ENCODE data around the gene LILRB3. TPM values are rescaled to one million over a fixed set of nuclear protein-coding genes. Genes with fewer than 3 reads are reported as not detected.

The LILRB3 gene
- total RNA-seq, 4 donors from 2014 or later = 3.0 to 5.3 TPM; not detected in 2

- no peaks in the 10 kb centered on the region for H3K9me3 ChIP-seq
- H3K4me1 ChIP-seq = peaks cover 0 to 10% of the 10 kb centered on the region in 2 donors
- H3K36me3 ChIP-seq = no peaks in the 10 kb centered on the region
- H3K27ac ChIP-seq = no peak overlapping the region
- TF ChIP-seq CTCF (IDR thresholded peaks at IDR 0.05) (no peak), POLR2A (IDR thresholded peaks at IDR 0.05) (no peak)
- H3K27me3 ChIP-seq = no peaks in the 10 kb centered on the region
- intact Hi-C loops (cut with DNase I; ENCODE audit: low total_unique reads) = no loop called here
- DNase-seq = no peak
- no peak overlapping the region for H3K4me3 ChIP-seq
Measured at GRCh38 chr19:54211235-54211634, 11.6 kb downstream of the LILRB3 start.

- peak overlapping the region; percentile 63 to 74 for H3K27ac ChIP-seq
- no peak overlapping the region for H3K4me3 ChIP-seq
- intact Hi-C loops (cut with DNase I; ENCODE audit: low total_unique reads) = no loop called here
- no peaks in the 10 kb centered on the region for H3K27me3 ChIP-seq
- DNase-seq = peak; percentile 80 to 83
- no peak for TF ChIP-seq CTCF (IDR thresholded peaks at IDR 0.05)
- no peak for TF ChIP-seq POLR2A (IDR thresholded peaks at IDR 0.05)
- no peaks in the 10 kb centered on the region for H3K36me3 ChIP-seq
- H3K4me1 ChIP-seq = peaks cover 0 to 10% of the 10 kb centered on the region in 2 donors
- H3K9me3 ChIP-seq = no peaks in the 10 kb centered on the region
Measured at GRCh38 chr19:54209811-54210494, 12.9 kb downstream of the LILRB3 start.

- peaks cover 0 to 10% of the 10 kb centered on the region in 2 donors for H3K4me1 ChIP-seq
- intact Hi-C loops (cut with DNase I; ENCODE audit: low total_unique reads) = no loop called here
Measured at GRCh38 chr19:54209058-54209810, 13.6 kb downstream of the LILRB3 start.

GRCh38 chr19:54208784-54209057, 14.1 kb downstream of the LILRB3 start:
- Histone ChIP-seq H3K27me3 (no peaks in the 10 kb centered on the region), H3K4me3 (no peak overlapping the region), H3K9me3 (no peaks in the 10 kb centered on the region), H3K36me3 (no peaks in the 10 kb centered on the region), H3K4me1 (peaks cover 0 to 10% of the 10 kb centered on the region in 2 donors), H3K27ac (peak overlapping the region in 1 of 2 donors; percentile 74)
- TF ChIP-seq POLR2A (IDR thresholded peaks at IDR 0.05) (no peak), CTCF (IDR thresholded peaks at IDR 0.05) (no peak)
- intact Hi-C loops (cut with DNase I; ENCODE audit: low total_unique reads) = no loop called here
- DNase-seq = no peak

More at GRCh38 chr19:54209058-54209810, 13.6 kb downstream of the LILRB3 start:
- TF ChIP-seq POLR2A (IDR thresholded peaks at IDR 0.05) (no peak), CTCF (IDR thresholded peaks at IDR 0.05) (no peak)
- Histone ChIP-seq H3K4me3 (no peak overlapping the region), H3K27me3 (no peaks in the 10 kb centered on the region), H3K9me3 (no peaks in the 10 kb centered on the region), H3K27ac (peak overlapping the region; percentile 63 to 74), H3K36me3 (no peaks in the 10 kb centered on the region)
- no peak for DNase-seq

All from uterus (tissue), 4 donors.